Duodenal mucosa (tissue), 2 donors: ENCODE data around the gene TMEM161A.
"Not testable (repeated sequence)": the region's sequence is repeated elsewhere in the genome, so short reads cannot be mapped to it uniquely, and the experiment has no call there.

Experiments used
- H3K27ac ChIP-seq: one replicate; pipeline ENCODE4 v1.7.0; 2013; ENCODE audit warnings: low read depth, low read length
- H3K27me3 ChIP-seq, 2 donors: one replicate each; pipeline ENCODE4 v1.7.0; 2013; ENCODE audit warnings: low read length in 2 of 2, control low read depth in 1 of 2; ENCODE audit not compliant: insufficient read depth in 2 of 2, control insufficient read depth in 1 of 2
- H3K36me3 ChIP-seq, 2 donors: one replicate each; pipeline ENCODE4 v1.7.0; 2013; ENCODE audit warnings: low read length in 2 of 2, control low read depth in 1 of 2; ENCODE audit not compliant: insufficient read depth in 2 of 2, control insufficient read depth in 1 of 2
- H3K4me1 ChIP-seq, 2 donors: one replicate each; pipeline ENCODE4 v1.7.0; 2013; ENCODE audit warnings: low read length in 2 of 2, control low read depth in 1 of 2; ENCODE audit not compliant: insufficient read depth in 2 of 2, control insufficient read depth in 1 of 2
- H3K4me3 ChIP-seq, 2 donors: one replicate each; pipeline ENCODE4 v1.7.0; 2013; ENCODE audit warnings: low read length in 2 of 2, low read depth in 1 of 2
- H3K9ac ChIP-seq, 2 donors: one replicate each; pipeline ENCODE4 v1.7.0; 2013; ENCODE audit warnings: low read length in 2 of 2, low read depth in 1 of 2
- H3K9me3 ChIP-seq, 2 donors: one replicate each; pipeline ENCODE4 v1.7.0; 2013; ENCODE audit warnings: low read length in 2 of 2, control low read depth in 1 of 2; ENCODE audit not compliant: control insufficient read depth in 1 of 2

TMEM161A gene

GRCh38 chr19:19155495-19156219 is 17.4 kb upstream of the TMEM161A start:
- Histone ChIP-seq H3K36me3 (peaks cover 0 to 10% of the 10 kb centered on the region in 2 donors), H3K9ac (no peak overlapping the region), H3K9me3 (no peaks in the 10 kb centered on the region), H3K4me1 (no peaks in the 10 kb centered on the region), H3K27ac (no peak overlapping the region), H3K27me3 (no peaks in the 10 kb centered on the region), H3K4me3 (no peak overlapping the region)

- H3K4me1 ChIP-seq = no peaks in the 10 kb centered on the region
- H3K4me3 ChIP-seq = no peak overlapping the region
- no peak overlapping the region for H3K27ac ChIP-seq
- peaks cover 0 to 10% of the 10 kb centered on the region in 2 donors for H3K36me3 ChIP-seq
- no peaks in the 10 kb centered on the region for H3K9me3 ChIP-seq
- H3K9ac ChIP-seq = no peak overlapping the region
- no peaks in the 10 kb centered on the region for H3K27me3 ChIP-seq
Measured at GRCh38 chr19:19154768-19155494, 16.7 kb upstream of the TMEM161A start.

- Histone ChIP-seq H3K9me3 (no peaks in the 10 kb centered on the region), H3K36me3 (peaks cover 9 to 18% of the 10 kb centered on the region in 2 donors), H3K4me3 (no peak overlapping the region), H3K27ac (no peak overlapping the region), H3K9ac (no peak overlapping the region), H3K4me1 (no peaks in the 10 kb centered on the region), H3K27me3 (no peaks in the 10 kb centered on the region)
Measured at GRCh38 chr19:19152668-19153384, 14.5 kb upstream of the TMEM161A start.

GRCh38 chr19:19151418-19151817 is 13.1 kb upstream of the TMEM161A start:
- Histone ChIP-seq H3K9me3 (no peaks in the 10 kb centered on the region), H3K4me3 (no peak overlapping the region), H3K27me3 (no peaks in the 10 kb centered on the region), H3K4me1 (no peaks in the 10 kb centered on the region), H3K9ac (no peak overlapping the region), H3K36me3 (peaks cover 14 to 25% of the 10 kb centered on the region in 2 donors), H3K27ac (no peak overlapping the region)

GRCh38 chr19:19149435-19149834 is 11.2 kb upstream of the TMEM161A start:
- Histone ChIP-seq H3K9me3 (no peaks in the 10 kb centered on the region), H3K36me3 (peaks cover 14 to 20% of the 10 kb centered on the region in 2 donors), H3K27ac (no peak overlapping the region), H3K4me1 (no peaks in the 10 kb centered on the region), H3K27me3 (no peaks in the 10 kb centered on the region), H3K9ac (no peak overlapping the region), H3K4me3 (no peak overlapping the region)

- H3K9ac ChIP-seq, H3K27ac ChIP-seq, H3K27me3 ChIP-seq, H3K9me3 ChIP-seq, H3K4me3 ChIP-seq, H3K4me1 ChIP-seq: not testable (repeated sequence)
- H3K36me3 ChIP-seq = peaks cover 14 to 20% of the 10 kb centered on the region in 2 donors
Measured at GRCh38 chr19:19148504-19148903, 10.2 kb upstream of the TMEM161A start.

- Histone ChIP-seq H3K9me3 (no peaks in the 10 kb centered on the region), H3K27me3 (no peaks in the 10 kb centered on the region), H3K27ac (no peak overlapping the region), H3K9ac (no peak overlapping the region), H3K4me3 (no peak overlapping the region), H3K36me3 (peaks cover 14 to 20% of the 10 kb centered on the region in 2 donors), H3K4me1 (no peaks in the 10 kb centered on the region)
Measured at GRCh38 chr19:19147344-19147743, 9.1 kb upstream of the TMEM161A start.

GRCh38 chr19:19146865-19147264 is 8.6 kb upstream of the TMEM161A start:
- H3K36me3 ChIP-seq = peaks cover 14 to 20% of the 10 kb centered on the region in 2 donors
- H3K27me3 ChIP-seq = no peaks in the 10 kb centered on the region
- H3K9ac ChIP-seq = no peak overlapping the region
- H3K9me3 ChIP-seq = no peaks in the 10 kb centered on the region
- no peak overlapping the region for H3K27ac ChIP-seq
- H3K4me1 ChIP-seq = no peaks in the 10 kb centered on the region
- no peak overlapping the region for H3K4me3 ChIP-seq

- Histone ChIP-seq H3K4me1 (no peaks in the 10 kb centered on the region), H3K9me3 (no peaks in the 10 kb centered on the region), H3K4me3 (no peak overlapping the region), H3K27ac (no peak overlapping the region), H3K27me3 (no peaks in the 10 kb centered on the region), H3K9ac (no peak overlapping the region), H3K36me3 (peaks cover 14 to 20% of the 10 kb centered on the region in 2 donors)
Measured at GRCh38 chr19:19145684-19146608, 7.7 kb upstream of the TMEM161A start.
